ACHN (cell line): Measurements from ENCODE around the gene PLEKHA6.

Source experiments
- DNase-seq: peaks from one replicate; pipeline ENCODE4 v3.0.0-alpha.2; 2015
- in situ Hi-C: cut with HindIII; loops from 2 replicates; pipeline ENCODE4 v1.10.0; 2017; ENCODE audit warnings: low sequenced_read_pairs, low pct_ligation_motif_present, low pct_unique_long_range_greater_than_20kb

The PLEKHA6 gene

GRCh38 chr1:204194771-204195170 is 165.0 kb downstream of the PLEKHA6 start:
- no peak for DNase-seq
- in situ Hi-C loops, result no loop called here

- in situ Hi-C loops, result no loop called here
Measured at GRCh38 chr1:204194080-204194479, 165.6 kb downstream of the PLEKHA6 start.

GRCh38 chr1:204192589-204193352 is 167.0 kb downstream of the PLEKHA6 start:
- DNase-seq, result no peak
- in situ Hi-C loops, result no loop called here

More at GRCh38 chr1:204194080-204194479, 165.6 kb downstream of the PLEKHA6 start:
- DNase-seq, result no peak

- no peak for DNase-seq
- in situ Hi-C loops, result no loop called here
Measured at GRCh38 chr1:204192046-204192445, 167.7 kb downstream of the PLEKHA6 start.

GRCh38 chr1:204191456-204191855 is 168.3 kb downstream of the PLEKHA6 start:
- DNase-seq, result no peak
- in situ Hi-C loops, result no loop called here

- in situ Hi-C loops, result no loop called here
- peak; percentile 53 for DNase-seq
Measured at GRCh38 chr1:204190212-204191211, 169.2 kb downstream of the PLEKHA6 start.

- in situ Hi-C loops, result no loop called here
Measured at GRCh38 chr1:204188959-204189639, 170.6 kb downstream of the PLEKHA6 start.

GRCh38 chr1:204186597-204186996 is 173.1 kb downstream of the PLEKHA6 start:
- DNase-seq, result no peak
- in situ Hi-C loops, result no loop called here

More at GRCh38 chr1:204188959-204189639, 170.6 kb downstream of the PLEKHA6 start:
- DNase-seq, result no peak

GRCh38 chr1:204181116-204181515 is 178.6 kb downstream of the PLEKHA6 start:
- in situ Hi-C loops, result no loop called here
- no peak for DNase-seq

- no peak for DNase-seq
- in situ Hi-C loops, result no loop called here
Measured at GRCh38 chr1:204180133-204180532, 179.6 kb downstream of the PLEKHA6 start.

- DNase-seq, result no peak
- in situ Hi-C loops, result no loop called here
Measured at GRCh38 chr1:204178487-204179281, 181.0 kb downstream of the PLEKHA6 start.

- in situ Hi-C loops, result no loop called here
- DNase-seq, result no peak
Measured at GRCh38 chr1:204177133-204177532, 182.6 kb downstream of the PLEKHA6 start.

GRCh38 chr1:204176049-204176448 is 183.7 kb downstream of the PLEKHA6 start:
- in situ Hi-C loops, result no loop called here
- no peak for DNase-seq

GRCh38 chr1:204174958-204175357 is 184.8 kb downstream of the PLEKHA6 start:
- DNase-seq, result no peak
- in situ Hi-C loops, result loop anchor here (25.0 kb wide), 1 partner anchor 187 kb away; the partner anchor contains the start of gene PLEKHA6

GRCh38 chr1:204172404-204173029 is 187.2 kb downstream of the PLEKHA6 start:
- in situ Hi-C loops, result loop anchor here (25.0 kb wide), 1 partner anchor 190 kb away; the partner anchor contains the start of gene PLEKHA6

GRCh38 chr1:204171751-204172178 is 188.0 kb downstream of the PLEKHA6 start:
- no peak for DNase-seq
- in situ Hi-C loops, result loop anchor here (25.0 kb wide), 1 partner anchor 191 kb away; the partner anchor contains the start of gene PLEKHA6

More at GRCh38 chr1:204172404-204173029, 187.2 kb downstream of the PLEKHA6 start:
- no peak for DNase-seq

- no peak for DNase-seq
- in situ Hi-C loops, result loop anchor here (25.0 kb wide), 1 partner anchor 192 kb away; the partner anchor contains the start of gene PLEKHA6
Measured at GRCh38 chr1:204170494-204171155, 189.1 kb downstream of the PLEKHA6 start.
